B cell (primary cell): Measurements from ENCODE around the gene VKORC1. TPM values are rescaled to one million over a fixed set of nuclear protein-coding genes. Genes with fewer than 3 reads are reported as not detected.
A peak's percentile ranks its signal among the peaks of the same experiment; 100 is the strongest.

Experiments
- ATAC-seq: fragments of 200-7000 bp; cut with Tn5 transposase; one replicate; pipeline ENCODE4 v1.10.0; 2021; ENCODE audit warnings: low read depth, mild to moderate bottlenecking, moderate number of reproducible peaks, moderate library complexity
- CTCF ChIA-PET: fragments of 350-600 bp; sonication (Branson Sonifier 250); formaldehyde crosslinking; loops from one replicate; lab custom pipeline; 2021; ENCODE audit warnings: antibody characterized with exemption, inconsistent platforms; lab: Charles Lee
- POLR2A ChIA-PET: fragments of 350-600 bp; sonication (Branson Sonifier 250); formaldehyde crosslinking; loops from one replicate; lab custom pipeline; 2021; ENCODE audit warnings: antibody characterized with exemption; lab: Charles Lee
- DNase-seq: peaks from one replicate; pipeline ENCODE4 v3.0.0; 2013
- H2AFZ ChIP-seq: 2 replicates; pipeline ENCODE4 v1.6.1; 2012; ENCODE audit warnings: mild to moderate bottlenecking, low read depth, low read length; ENCODE audit not compliant: insufficient read depth, poor library complexity, severe bottlenecking
- H3K27ac ChIP-seq, 2 donors: 1 replicate in 1 of 2; 2 replicates in 1 of 2; pipeline ENCODE4 v1.5.1; 2012 to 2013; ENCODE audit warnings: low read length in 2 of 2, mild to moderate bottlenecking in 2 of 2, moderate library complexity in 1 of 2
- H3K27me3 ChIP-seq, 4 experiments: fragments of 200-600 bp in 1 of 4; sonication (generic) in 1 of 4; replicated peaks in 1 of 4; 1 replicate in 2 of 4; 2 replicates in 2 of 4; pipeline versions ENCODE4 v1.6.1 to v1.7.0; 2013 to 2016; ENCODE audit warnings: low read length in 3 of 4, mild to moderate bottlenecking in 2 of 4, mixed read lengths in 1 of 4, moderate library complexity in 1 of 4; ENCODE audit not compliant: insufficient read depth in 4 of 4, control insufficient read depth in 3 of 4; ENCODE audit errors: control extremely low read depth in 1 of 4
- H3K36me3 ChIP-seq, 2 experiments: replicated peaks in 1 of 2; 1 replicate in 1 of 2; 2 replicates in 1 of 2; pipeline versions ENCODE4 v1.6.1 to v1.7.1; 2013; ENCODE audit warnings: low read length in 1 of 2; ENCODE audit not compliant: insufficient read depth in 2 of 2, control insufficient read depth in 1 of 2; ENCODE audit errors: control extremely low read depth in 1 of 2, extremely low read depth in 1 of 2
- H3K4me1 ChIP-seq, 2 donors: fragments of 200-600 bp in 1 of 2; sonication (generic) in 1 of 2; 1 replicate in 1 of 2; 2 replicates in 1 of 2; pipeline versions ENCODE4 v1.5.1 to v1.6.1; 2013 to 2017; ENCODE audit warnings: low read length in 2 of 2; ENCODE audit not compliant: control insufficient read depth in 2 of 2, insufficient read depth in 2 of 2
- H3K4me2 ChIP-seq: replicated peaks from 2 replicates; pipeline ENCODE3; 2012; ENCODE audit warnings: mild to moderate bottlenecking, low read depth, low read length; ENCODE audit not compliant: poor library complexity, severe bottlenecking
- H3K4me3 ChIP-seq, 5 experiments: fragments of 200-600 bp in 1 of 5; sonication (generic) in 1 of 5; 1 replicate in 3 of 5; 2 replicates in 2 of 5; pipeline versions ENCODE4 v1.5.1 to v1.7.0; 2011 to 2016; ENCODE audit warnings: low read length in 4 of 5, mild to moderate bottlenecking in 4 of 5, low read depth in 2 of 5, control low read depth in 1 of 5, moderate library complexity in 1 of 5; ENCODE audit not compliant: insufficient read depth in 1 of 5; ENCODE audit errors: control extremely low read depth in 1 of 5, extremely low read depth in 1 of 5
- H3K79me2 ChIP-seq: fragments of 200-600 bp; sonication (generic); one replicate; pipeline ENCODE4 v1.6.0; 2016; ENCODE audit warnings: low read length; ENCODE audit not compliant: control insufficient read depth, insufficient read depth
- H3K9ac ChIP-seq: fragments of 200-600 bp; sonication (generic); 2 replicates; pipeline ENCODE4 v1.6.1; 2017; ENCODE audit warnings: mild to moderate bottlenecking, low read length, moderate library complexity
- H3K9me3 ChIP-seq, 3 donors: one replicate each; pipeline versions ENCODE4 v1.6.1 to v1.7.1; 2013; ENCODE audit warnings: low read length in 2 of 3; ENCODE audit not compliant: control insufficient read depth in 2 of 3, insufficient read depth in 1 of 3; ENCODE audit errors: control extremely low read depth in 1 of 3
- H4K20me1 ChIP-seq: 2 replicates; pipeline ENCODE4 v1.6.0; 2012; ENCODE audit warnings: mild to moderate bottlenecking, low read length; ENCODE audit not compliant: insufficient read depth, control insufficient read depth, poor library complexity, severe bottlenecking
- H3K27ac Mint-ChIP-seq: one replicate; pipeline ENCODE4 v1.8.0; 2021; ENCODE audit warnings: mixed read lengths
- H3K27me3 Mint-ChIP-seq: one replicate; pipeline ENCODE4 v1.8.0; 2021; ENCODE audit warnings: mixed read lengths
- H3K4me1 Mint-ChIP-seq: one replicate; pipeline ENCODE4 v1.8.0; 2021; ENCODE audit warnings: mixed read lengths
- H3K4me3 Mint-ChIP-seq: one replicate; pipeline ENCODE4 v1.8.0; 2021; ENCODE audit warnings: mixed read lengths
- H3K9me3 Mint-ChIP-seq: one replicate; pipeline ENCODE4 v1.8.0; 2022; ENCODE audit warnings: mixed read lengths; ENCODE audit not compliant: insufficient read depth
- CTCF ChIP-seq: fragments of 200-600 bp; IDR thresholded peaks from one replicate; pipeline ENCODE4 v1.8.0; 2022; ENCODE audit warnings: antibody characterized with exemption, mild to moderate bottlenecking
- EZH2 ChIP-seq: IDR thresholded peaks from 2 replicates; pipeline ENCODE4 v1.6.1; 2012; ENCODE audit warnings: borderline replicate concordance, low read depth, mild to moderate bottlenecking, moderate library complexity, low read length; ENCODE audit not compliant: insufficient read depth, poor library complexity, severe bottlenecking
- WGBS: methylation state at CpG from one replicate; pipeline ENCODE4 v1.1.5; 2013; ENCODE audit warnings: missing lambda C conversion rate; ENCODE audit not compliant: insufficient coverage; 5-methylcytosine and 5-hydroxymethylcytosine counted together
- intact Hi-C: fragments of 100-400 bp; cut with micrococcal nuclease; formaldehyde crosslinking; loops from one replicate; pipeline ENCODE4 v1.10.0; 2022
- polyA plus RNA-seq: library from polyadenylated mRNA; depleted of rRNA; stranded (reverse); fragments of >200 nt; gene quantifications from 2 replicates; pipeline ENCODE4 v1.2.3, GENCODE V29; 2012
- total RNA-seq, 2 donors: library from RNA; stranded (reverse); fragments of 120-200 nt in 1 of 2; gene quantifications; 1 replicate in 1 of 2; 2 replicates in 1 of 2; pipeline versions ENCODE4 v1.2.3 to v1.2.4, GENCODE V29; 2013 to 2022

Gene VKORC1
- total and polyA plus RNA-seq, 2 donors (not counting 1 experiment from before 2014, with no cell fraction given), result 31.8 to 45.7 TPM

GRCh38 chr16:31093132-31093703 is 1.4 kb downstream of the VKORC1 start:
- DNase-seq, result no peak
- Histone ChIP-seq H3K79me2 (peaks cover 18% of the 10 kb centered on the region), H3K27me3 (no peaks in the 10 kb centered on the region), H2AFZ (no peak overlapping the region), H3K27ac (no peak overlapping the region), H3K4me3 (no peak overlapping the region), H3K9me3 (no peaks in the 10 kb centered on the region), H3K9ac (no peak overlapping the region), H3K4me1 (peaks cover 14 to 31% of the 10 kb centered on the region in 2 donors), H3K36me3 (peaks cover 0 to 5% of the 10 kb centered on the region in 2 experiments), H3K4me2 (peak overlapping the region; percentile 85), H4K20me1 (no peaks in the 10 kb centered on the region)
- TF ChIP-seq EZH2, result no peak
- no peak for TF ChIP-seq CTCF
- Mint-ChIP-seq H3K4me3 (peak overlapping the region; percentile 62), H3K9me3 (no peaks in the 10 kb centered on the region), H3K27ac (peak overlapping the region; percentile 20), H3K4me1 (peaks cover 29% of the 10 kb centered on the region), H3K27me3 (no peaks in the 10 kb centered on the region)
- CTCF ChIA-PET, result interaction anchor here (1.3 kb wide), 1 partner anchor 19 kb away, joined by 4 read pairs; the partner anchor contains the start of genes ZNF646 and ZNF668
- POLR2A ChIA-PET, result interaction anchor here (1.7 to 1.8 kb wide), 2 partner anchors 19 to 49 kb away, joined by 5 to 6 read pairs; partner anchors contain the start of genes ZNF646 and ZNF668
- 88% methylated on average over 5 of the region's 17 CpGs for WGBS
- no peak for ATAC-seq
- intact Hi-C loops, result no loop called here

- POLR2A ChIA-PET, result no interaction called here
- H3K27me3 Mint-ChIP-seq, result no peaks in the 10 kb centered on the region
- H3K9ac ChIP-seq, result no peak overlapping the region
- no peak for TF ChIP-seq EZH2
- TF ChIP-seq CTCF, result no peak
- H3K36me3 ChIP-seq, result peaks cover 0 to 9% of the 10 kb centered on the region in 2 experiments
- WGBS, result 96% methylated on average over 2 of the region's 5 CpGs
- H4K20me1 ChIP-seq, result no peaks in the 10 kb centered on the region
- peaks cover 29% of the 10 kb centered on the region for H3K4me1 Mint-ChIP-seq
- no peak overlapping the region for H3K4me2 ChIP-seq
- no peak overlapping the region for H2AFZ ChIP-seq
- intact Hi-C loops, result no loop called here
- DNase-seq (no peak), ATAC-seq (no peak)
- no peaks in the 10 kb centered on the region for H3K9me3 ChIP-seq
- peaks cover 18% of the 10 kb centered on the region for H3K79me2 ChIP-seq
- peak overlapping the region; percentile 46 for H3K27ac Mint-ChIP-seq
- H3K4me3 Mint-ChIP-seq, result peak overlapping the region; percentile 41
- no peaks in the 10 kb centered on the region for H3K27me3 ChIP-seq
- H3K27ac ChIP-seq, result no peak overlapping the region
- no peaks in the 10 kb centered on the region for H3K9me3 Mint-ChIP-seq
- CTCF ChIA-PET, result interaction anchor here (1.3 kb wide), 1 partner anchor 19 kb away, joined by 4 read pairs; the partner anchor contains the start of genes ZNF646 and ZNF668
- no peak overlapping the region for H3K4me3 ChIP-seq
- H3K4me1 ChIP-seq, result peaks cover 14 to 31% of the 10 kb centered on the region in 2 donors
Observed at GRCh38 chr16:31092330-31092729, 2.3 kb downstream of the VKORC1 start.
